OCI-LY3 (cell line): ENCODE results near the gene SFRP5.

Experiments used
- CTCF ChIP-seq: fragments of 200-600, 300-600 bp; sonication (generic); IDR thresholded peaks from 2 replicates; pipeline ENCODE4 v1.5.1; 2014; ENCODE audit warnings: antibody characterized with exemption, low read length, low read depth
- EZH2phosphoT487 ChIP-seq: fragments of 200-600 bp; shearing (Covaris generic); IDR thresholded peaks from 2 replicates; pipeline ENCODE4 v1.6.1; 2018; ENCODE audit warnings: antibody characterized with exemption, mixed run types, low read depth

- TF ChIP-seq CTCF (no peak), EZH2phosphoT487 (no peak)
These were observed 24.1 kb upstream of the SFRP5 start for GRCh38 chr10:97795886-97796285.
